Activated naive CD4-positive, alpha-beta T cell treated with anti-CD3 and anti-CD28 coated beads, Interleukin-2, amount 50 U/mL, for 72 hours (primary cell): ENCODE results near the gene CORO2A. TPM values are rescaled to one million over a fixed set of nuclear protein-coding genes. Genes with fewer than 3 reads are reported as not detected.
"Not testable (repeated sequence)": the region's sequence is repeated elsewhere in the genome, so short reads cannot be mapped to it uniquely, and the experiment has no call there.

Experiments used
- ATAC-seq, 2 donors: fragments of 150-1000 bp; cut with Tn5 transposase; 2 replicates each; pipeline ENCODE4 v1.10.0; 2021; ENCODE audit warnings: mild to moderate bottlenecking in 2 of 2, moderate library complexity in 2 of 2
- DNase-seq, 2 donors: peaks; one replicate each; pipeline ENCODE4 v3.0.0; 2021 to 2022; ENCODE audit warnings: low spot score in 2 of 2
- H3K27ac Mint-ChIP-seq, 2 donors: one replicate each; pipeline ENCODE4 v1.8.0; 2022; ENCODE audit warnings: mild to moderate bottlenecking in 2 of 2, mixed read lengths in 2 of 2
- H3K36me3 Mint-ChIP-seq, 2 donors: one replicate each; pipeline ENCODE4 v1.8.0; 2022; ENCODE audit warnings: mixed read lengths in 2 of 2
- H3K9me3 Mint-ChIP-seq, 2 donors: one replicate each; pipeline ENCODE4 v1.8.0; 2022; ENCODE audit warnings: mixed read lengths in 2 of 2
- total RNA-seq, 2 donors: library from RNA; stranded (reverse); gene quantifications; one replicate each; pipeline ENCODE4 v1.2.3, GENCODE V29; 2022

Gene CORO2A
- total RNA-seq, 2 donors from 2014 or later, result 6.8 to 11.8 TPM

GRCh38 chr9:98080780-98081179, 111.7 kb downstream of the CORO2A start:
- no peaks in the 10 kb centered on the region for H3K9me3 Mint-ChIP-seq
- H3K27ac Mint-ChIP-seq, result peak overlapping the region; percentile 57 to 93
- DNase-seq (peak in 1 of 2 donors; percentile 50), ATAC-seq (no peak)
- H3K36me3 Mint-ChIP-seq, result peaks cover 5 to 26% of the 10 kb centered on the region in 2 donors

- Mint-ChIP-seq H3K9me3 (no peaks in the 10 kb centered on the region), H3K36me3 (peaks cover 5 to 26% of the 10 kb centered on the region in 2 donors), H3K27ac (peak overlapping the region; percentile 36 to 57)
- ATAC-seq (no peak), DNase-seq (no peak)
Observed at GRCh38 chr9:98080326-98080725, 112.1 kb downstream of the CORO2A start.

GRCh38 chr9:98078895-98079294, 113.5 kb downstream of the CORO2A start:
- Mint-ChIP-seq H3K9me3 (no peaks in the 10 kb centered on the region), H3K27ac (no peak overlapping the region), H3K36me3 (peaks cover 5 to 24% of the 10 kb centered on the region in 2 donors)
- no peak for DNase-seq
- no peak for ATAC-seq

- peaks cover 5 to 14% of the 10 kb centered on the region in 2 donors for H3K36me3 Mint-ChIP-seq
- not testable (repeated sequence) for DNase-seq, ATAC-seq
Observed at GRCh38 chr9:98076514-98076890, 115.9 kb downstream of the CORO2A start.

GRCh38 chr9:98075332-98075805, 117.1 kb downstream of the CORO2A start:
- Mint-ChIP-seq H3K9me3 (no peaks in the 10 kb centered on the region), H3K27ac (peak overlapping the region; percentile 66 to 92), H3K36me3 (peaks cover 5 to 14% of the 10 kb centered on the region in 2 donors)
- no peak for DNase-seq
- peak; percentile 87 to 93 for ATAC-seq

More at GRCh38 chr9:98076514-98076890, 115.9 kb downstream of the CORO2A start:
- not testable (repeated sequence) for H3K9me3 Mint-ChIP-seq
- peak overlapping the region; percentile 86 to 92 for H3K27ac Mint-ChIP-seq

- Mint-ChIP-seq H3K27ac (peak overlapping the region; percentile 66 to 92), H3K36me3 (peaks cover 5 to 10% of the 10 kb centered on the region in 2 donors), H3K9me3 (no peaks in the 10 kb centered on the region)
- ATAC-seq (peak; percentile 17 to 25), DNase-seq (peak; percentile 71 to 79)
Observed at GRCh38 chr9:98074115-98074990, 118.1 kb downstream of the CORO2A start.

GRCh38 chr9:98071737-98072136, 120.7 kb downstream of the CORO2A start:
- Mint-ChIP-seq H3K36me3 (no peaks in the 10 kb centered on the region), H3K27ac (peak overlapping the region in 1 of 2 donors; percentile 21), H3K9me3 (no peaks in the 10 kb centered on the region)
- ATAC-seq (no peak), DNase-seq (no peak)

Other genes with a start within 250 kb of the CORO2A start
- gene ANP32B, start 209.3 kb downstream of the CORO2A start, total RNA-seq, result 100 to 1,000 TPM; 255 to 315 TPM
- gene NANS, start 135.9 kb downstream of the CORO2A start, total RNA-seq, result 10 to 100 TPM; 55.9 to 60.0 TPM
- gene TRIM14, start 73.4 kb downstream of the CORO2A start, total RNA-seq, result 10 to 100 TPM; 37.3 to 59.3 TPM
- 1 to 10 TPM; 3.6 to 3.9 TPM for gene TBC1D2, start 63.0 kb upstream of the CORO2A start, total RNA-seq